Ovary (tissue), 9 donors: Measurements from ENCODE around the gene CHAF1A. TPM values are rescaled to one million over a fixed set of nuclear protein-coding genes. Genes with fewer than 3 reads are reported as not detected.

Experiments
- DNase-seq, 5 donors: peaks; one replicate each; pipeline ENCODE4 v3.0.0-alpha.2; 2019 to 2020
- H3K27ac ChIP-seq, 2 donors: fragments of 200-600 bp; one replicate each; pipeline versions ENCODE4 v1.5.1 to v1.8.0; 2019 to 2022
- H3K27me3 ChIP-seq: fragments of 200-600 bp; one replicate; pipeline ENCODE4 v1.8.0; 2022
- H3K36me3 ChIP-seq: fragments of 200-600 bp; sonication (generic); one replicate; pipeline ENCODE4 v1.5.1; 2019
- H3K4me1 ChIP-seq: one replicate; pipeline ENCODE4 v1.8.1; 2013; ENCODE audit warnings: mild to moderate bottlenecking, moderate library complexity; ENCODE audit not compliant: insufficient read depth
- H3K4me3 ChIP-seq: fragments of 200-600 bp; sonication (generic); one replicate; pipeline ENCODE4 v1.5.1; 2017
- H3K9me3 ChIP-seq, 2 donors: fragments of 200-600 bp in 1 of 2; sonication (generic) in 1 of 2; one replicate each; pipeline versions ENCODE4 v1.5.1 to v1.8.1; 2013 to 2019; ENCODE audit warnings: mild to moderate bottlenecking in 1 of 2, moderate library complexity in 1 of 2
- EP300 ChIP-seq: sonication (generic); formaldehyde crosslinking; IDR thresholded peaks from one replicate; pipeline ENCODE4 v1.6.1; 2017; ENCODE audit warnings: antibody characterized with exemption
- POLR2A ChIP-seq: fragments of 450-650 bp; IDR thresholded peaks from one replicate; pipeline ENCODE4 v1.6.1; 2017; ENCODE audit warnings: antibody characterized with exemption, mild to moderate bottlenecking, moderate library complexity
- WGBS, 3 donors: extraction: QIAGEN DNeasy Blood & Tissue Kit in 1 of 3; methylation state at CpG; one replicate each; pipeline versions ENCODE4 v1.1.5 to v1.1.7; 2013 to 2017; 5-methylcytosine and 5-hydroxymethylcytosine counted together
- intact Hi-C, 4 donors: fragments of 100-400 bp; cut with DNase I; formaldehyde crosslinking; loops; one replicate each; pipeline versions ENCODE4 v1.11.0 to v1.15.1; 2022 to 2023
- polyA plus RNA-seq, 2 donors: library from polyadenylated mRNA; stranded (reverse); fragments of 200-250 nt in 1 of 2; fragments of 350-450 nt in 1 of 2; fragmentation: Illumina TruSeq in 1 of 2; extraction: RNeasy Lipid Tissue Mini Kit (QIAGEN cat#74804) in 1 of 2; gene quantifications; one replicate each; pipeline ENCODE4 v1.2.3, GENCODE V29; 2013 to 2014
- total RNA-seq, 7 donors: library from RNA; depleted of rRNA in 2 of 7; stranded (reverse); fragments of >200 nt in 2 of 7; fragmentation: NEBNext Ultra II Directional in 3 of 7; extraction: Animal tissue kit (Norgen Biotek cat#: 25700) in 3 of 7; gene quantifications; one replicate each; pipeline versions ENCODE4 v1.1.0 to v1.2.4, GENCODE V29; 2016 to 2023
- TF ChIP-seq, protein P1 (sequence below), 3 donors: fragments of 450-650 bp in 2 of 3; fragments of 200-600 bp in 1 of 3; IDR thresholded peaks; one replicate each; pipeline versions ENCODE4 v1.5.1 to v1.8.0; 2016 to 2022; ENCODE audit warnings: antibody characterized with exemption in 3 of 3, mild to moderate bottlenecking in 1 of 3
- donor health status: DM: no; HTN: no; CAD: no; lungs with moderate emphysema.
- donor health status: DM: no; HTN: no; CAD: no.
- donor health status: Bipolar disorder and iron deficiency.
- donor health status: DM: yes; HTN: yes; CAD: no.
- donor health status: DM: no; HTN: no; CAD: no.
- donor health status: DM: yes; HTN: yes; CAD: no.

Gene CHAF1A
- total and polyA plus RNA-seq, 9 donors = 4.7 to 10.4 (median 7.5) TPM

DNA sequence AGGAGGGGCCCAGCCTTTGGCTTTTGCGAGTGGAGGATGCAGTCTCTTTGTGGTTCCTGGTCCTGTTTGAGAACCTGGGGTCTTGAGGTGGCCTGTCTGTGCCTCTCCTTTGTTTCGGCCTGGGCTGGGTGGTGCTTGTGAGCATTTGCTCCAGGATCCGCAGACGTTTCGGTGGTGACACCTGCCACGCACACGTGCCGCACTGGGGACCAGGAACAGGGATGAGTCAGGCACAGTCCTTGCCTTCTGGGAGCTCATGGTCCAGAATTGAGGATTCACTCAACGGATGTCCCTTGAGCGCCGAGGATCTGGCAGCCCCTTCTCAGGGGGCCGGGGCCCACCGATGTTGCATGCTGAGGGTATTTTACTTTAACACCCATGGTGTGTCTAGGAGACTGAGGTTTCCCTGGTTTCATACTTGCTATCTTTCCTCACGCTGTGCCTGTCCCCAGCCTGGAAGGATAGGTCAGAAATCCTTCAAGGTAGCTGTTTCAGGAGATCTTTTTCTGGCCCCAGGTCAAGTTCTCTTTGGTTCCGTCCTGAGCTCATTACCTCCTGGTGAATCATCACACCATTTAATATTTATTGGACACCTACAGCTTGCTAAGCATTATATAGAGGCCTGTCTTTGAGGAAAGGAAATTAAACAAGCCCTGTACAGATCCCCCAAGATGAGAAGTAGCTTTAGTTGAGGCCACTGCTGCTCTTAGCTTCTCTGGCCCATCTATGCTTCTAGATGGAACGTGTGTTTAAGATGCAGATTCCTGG lies 74.8 kb downstream of the CHAF1A start:
- no peak for TF ChIP-seq EP300
- TF ChIP-seq POLR2A = no peak
- TF ChIP-seq, protein P1, sequence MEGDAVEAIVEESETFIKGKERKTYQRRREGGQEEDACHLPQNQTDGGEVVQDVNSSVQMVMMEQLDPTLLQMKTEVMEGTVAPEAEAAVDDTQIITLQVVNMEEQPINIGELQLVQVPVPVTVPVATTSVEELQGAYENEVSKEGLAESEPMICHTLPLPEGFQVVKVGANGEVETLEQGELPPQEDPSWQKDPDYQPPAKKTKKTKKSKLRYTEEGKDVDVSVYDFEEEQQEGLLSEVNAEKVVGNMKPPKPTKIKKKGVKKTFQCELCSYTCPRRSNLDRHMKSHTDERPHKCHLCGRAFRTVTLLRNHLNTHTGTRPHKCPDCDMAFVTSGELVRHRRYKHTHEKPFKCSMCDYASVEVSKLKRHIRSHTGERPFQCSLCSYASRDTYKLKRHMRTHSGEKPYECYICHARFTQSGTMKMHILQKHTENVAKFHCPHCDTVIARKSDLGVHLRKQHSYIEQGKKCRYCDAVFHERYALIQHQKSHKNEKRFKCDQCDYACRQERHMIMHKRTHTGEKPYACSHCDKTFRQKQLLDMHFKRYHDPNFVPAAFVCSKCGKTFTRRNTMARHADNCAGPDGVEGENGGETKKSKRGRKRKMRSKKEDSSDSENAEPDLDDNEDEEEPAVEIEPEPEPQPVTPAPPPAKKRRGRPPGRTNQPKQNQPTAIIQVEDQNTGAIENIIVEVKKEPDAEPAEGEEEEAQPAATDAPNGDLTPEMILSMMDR (IDR thresholded peaks at IDR 0.05) = no peak
- no peaks in the 10 kb centered on the region for H3K9me3 ChIP-seq
- no peaks in the 10 kb centered on the region for H3K36me3 ChIP-seq
- H3K4me1 ChIP-seq = peaks cover 18% of the 10 kb centered on the region
- no peak for DNase-seq
- 83 to 85% (median 85%) methylated on average over 16 of the region's 16 CpGs for WGBS, 3 donors
- intact Hi-C loops = no loop called here
- H3K27me3 ChIP-seq = no peaks in the 10 kb centered on the region
- no peak overlapping the region for H3K4me3 ChIP-seq
- no peak overlapping the region for H3K27ac ChIP-seq

DNA sequence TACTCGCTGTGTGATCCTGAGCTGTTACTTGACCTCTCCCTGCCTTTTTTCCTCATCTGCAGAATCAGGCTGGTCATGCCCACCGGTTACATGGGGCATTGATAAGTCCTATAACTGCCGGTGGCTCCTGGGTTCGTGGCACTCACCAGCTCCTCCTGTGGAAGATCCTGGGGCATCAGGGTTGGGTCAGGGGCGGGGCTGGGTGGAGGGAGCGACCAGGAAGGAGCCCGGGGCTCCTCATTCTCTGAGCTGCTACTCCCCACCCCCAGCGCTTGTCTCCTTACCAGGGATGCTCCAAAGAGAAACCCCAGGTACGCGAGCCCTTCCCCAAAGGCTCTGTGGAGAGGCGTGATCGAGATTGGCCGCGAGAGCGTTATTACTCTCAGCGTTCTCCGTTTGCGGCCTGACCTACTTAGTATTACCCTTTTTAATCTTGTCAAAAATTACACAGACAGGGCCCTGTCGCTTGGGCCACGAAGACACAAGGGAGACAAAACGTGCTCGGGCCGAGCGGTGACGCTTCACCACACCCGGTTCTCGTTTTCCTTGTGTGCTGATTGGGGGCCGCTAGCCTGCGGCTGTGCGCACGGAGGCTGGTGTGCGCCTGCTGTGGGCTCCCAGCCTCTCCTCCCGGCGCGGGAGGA lies 80.4 kb downstream of the CHAF1A start:
- Histone ChIP-seq H3K4me3 (no peak overlapping the region), H3K27ac (no peak overlapping the region), H3K27me3 (no peaks in the 10 kb centered on the region), H3K36me3 (no peaks in the 10 kb centered on the region), H3K4me1 (no peaks in the 10 kb centered on the region), H3K9me3 (no peaks in the 10 kb centered on the region)
- no peak for DNase-seq
- intact Hi-C loops = no loop called here
- TF ChIP-seq POLR2A (no peak), EP300 (no peak)
- TF ChIP-seq, protein P1 (IDR thresholded peaks at IDR 0.05) = no peak
- WGBS, 3 donors = 89 to 92% (median 90%) methylated on average over 35 of the region's 35 CpGs

DNA sequence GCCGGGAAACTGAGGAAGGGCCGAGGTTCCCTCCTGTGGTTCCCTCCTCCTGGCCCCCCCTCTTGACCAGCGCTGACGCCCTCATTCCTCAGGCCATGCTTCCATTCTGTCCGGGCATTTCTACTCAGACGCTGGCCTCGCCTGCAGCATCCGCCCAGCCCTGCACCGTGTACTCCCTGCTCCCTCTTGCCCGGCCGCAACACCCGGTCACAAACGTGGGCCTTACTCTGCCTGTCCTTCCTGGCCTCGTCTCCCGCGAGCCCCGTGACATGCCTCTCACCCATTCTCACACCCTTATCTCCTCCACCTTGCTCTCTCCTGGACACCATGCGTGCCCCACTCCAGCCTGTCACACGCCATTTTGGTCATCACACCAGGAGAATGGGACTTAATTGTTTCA lies 80.9 kb downstream of the CHAF1A start:
- Histone ChIP-seq H3K4me1 (no peaks in the 10 kb centered on the region), H3K27me3 (no peaks in the 10 kb centered on the region), H3K36me3 (no peaks in the 10 kb centered on the region), H3K9me3 (no peaks in the 10 kb centered on the region), H3K27ac (no peak overlapping the region), H3K4me3 (no peak overlapping the region)
- DNase-seq = no peak
- intact Hi-C loops = no loop called here
- 84 to 87% (median 86%) methylated on average over 19 of the region's 19 CpGs for WGBS, 3 donors
- TF ChIP-seq EP300 (no peak), POLR2A (no peak)
- TF ChIP-seq, protein P1 (IDR thresholded peaks at IDR 0.05) = no peak

DNA sequence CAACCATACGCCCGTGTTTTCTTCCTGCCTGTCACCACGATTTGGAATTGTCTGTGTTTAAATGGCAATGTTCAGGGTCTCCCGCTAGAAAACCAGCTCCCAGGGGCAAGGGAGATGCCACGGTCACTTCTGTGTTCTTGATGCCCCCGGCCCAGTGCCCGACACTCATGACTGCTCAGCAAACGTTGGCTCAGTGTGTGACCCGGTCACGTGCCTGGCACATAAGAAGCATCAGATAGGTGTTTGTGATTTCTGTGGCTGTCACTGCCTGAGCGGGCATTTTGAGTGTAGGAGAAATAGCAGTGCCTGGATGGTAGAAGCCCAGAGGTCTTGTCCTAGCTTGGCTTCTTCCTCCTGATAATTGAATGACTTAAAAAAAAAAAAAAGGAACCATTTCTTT lies 85.1 kb downstream of the CHAF1A start:
- no peak overlapping the region for H3K4me3 ChIP-seq
- H3K4me1 ChIP-seq = no peaks in the 10 kb centered on the region
- WGBS, 3 donors = 83 to 87% (median 84%) methylated on average over 11 of the region's 11 CpGs
- no peak overlapping the region for H3K27ac ChIP-seq
- H3K36me3 ChIP-seq = no peaks in the 10 kb centered on the region
- intact Hi-C loops = no loop called here
- no peaks in the 10 kb centered on the region for H3K27me3 ChIP-seq
- TF ChIP-seq, protein P1 (IDR thresholded peaks at IDR 0.05) = no peak
- no peak for TF ChIP-seq EP300
- TF ChIP-seq POLR2A = no peak
- no peak for DNase-seq
- H3K9me3 ChIP-seq = no peaks in the 10 kb centered on the region
